ENCODE data around the gene SOHLH1.

Gene SOHLH1

GRCh38 chr9:135729480-135729879 is 30.2 kb upstream of the SOHLH1 start:
- no peak for DNase-seq (ENCODE audit: low spot score)

GRCh38 chr9:135728436-135729110 is 29.3 kb upstream of the SOHLH1 start:
- no peak for DNase-seq (ENCODE audit: low spot score)

GRCh38 chr9:135727257-135727875 is 28.1 kb upstream of the SOHLH1 start:
- no peak for DNase-seq (ENCODE audit: low spot score)

GRCh38 chr9:135726138-135726853 is 27.0 kb upstream of the SOHLH1 start:
- DNase-seq (ENCODE audit: low spot score): no peak

GRCh38 chr9:135724186-135724787 is 25.0 kb upstream of the SOHLH1 start:
- no peak for DNase-seq (ENCODE audit: low spot score)

- DNase-seq (ENCODE audit: low spot score): no peak
Observed at GRCh38 chr9:135722365-135722764, 23.1 kb upstream of the SOHLH1 start.

GRCh38 chr9:135719472-135719871 is 20.2 kb upstream of the SOHLH1 start:
- DNase-seq (ENCODE audit: low spot score): no peak

- DNase-seq (ENCODE audit: low spot score): peak; percentile 61
Observed at GRCh38 chr9:135718616-135719015, 19.3 kb upstream of the SOHLH1 start.

- no peak for DNase-seq (ENCODE audit: low spot score)
Observed at GRCh38 chr9:135717410-135717809, 18.1 kb upstream of the SOHLH1 start.

- no peak for DNase-seq (ENCODE audit: low spot score)
Observed at GRCh38 chr9:135716045-135716444, 16.8 kb upstream of the SOHLH1 start.

GRCh38 chr9:135715056-135715595 is 15.8 kb upstream of the SOHLH1 start:
- no peak for DNase-seq (ENCODE audit: low spot score)

GRCh38 chr9:135714242-135715055 is 15.2 kb upstream of the SOHLH1 start:
- DNase-seq (ENCODE audit: low spot score): no peak

GRCh38 chr9:135712613-135713295 is 13.5 kb upstream of the SOHLH1 start:
- no peak for DNase-seq (ENCODE audit: low spot score)

- no peak for DNase-seq (ENCODE audit: low spot score)
Observed at GRCh38 chr9:135711881-135712280, 12.6 kb upstream of the SOHLH1 start.

GRCh38 chr9:135711391-135711790 is 12.1 kb upstream of the SOHLH1 start:
- no peak for DNase-seq (ENCODE audit: low spot score)

GRCh38 chr9:135708164-135708563 is 8.9 kb upstream of the SOHLH1 start:
- DNase-seq (ENCODE audit: low spot score): no peak

- no peak for DNase-seq (ENCODE audit: low spot score)
Observed at GRCh38 chr9:135707252-135708138, 8.2 kb upstream of the SOHLH1 start.

- DNase-seq (ENCODE audit: low spot score): no peak
Observed at GRCh38 chr9:135706288-135706687, 7.0 kb upstream of the SOHLH1 start.

- no peak for DNase-seq (ENCODE audit: low spot score)
Observed at GRCh38 chr9:135705376-135705775, 6.1 kb upstream of the SOHLH1 start.

GRCh38 chr9:135704483-135704882 is 5.2 kb upstream of the SOHLH1 start:
- no peak for DNase-seq (ENCODE audit: low spot score)
